GM23248 (cell line): ENCODE data around the gene RNASEH2B.

Experiments used
- EZH2 ChIP-seq: fragments of 200-600 bp; sonication (generic); IDR thresholded peaks from 2 replicates; pipeline ENCODE4 v1.6.1; 2018; ENCODE audit warnings: antibody characterized with exemption, mild to moderate bottlenecking; ENCODE audit not compliant: insufficient read depth, poor library complexity, severe bottlenecking
- EZH2phosphoT487 ChIP-seq: fragments of 200-600 bp; sonication (generic); IDR thresholded peaks from 2 replicates; pipeline ENCODE4 v1.6.1; 2018; ENCODE audit warnings: antibody characterized with exemption, moderate library complexity, mild to moderate bottlenecking, low read depth; ENCODE audit not compliant: insufficient read depth

DNA sequence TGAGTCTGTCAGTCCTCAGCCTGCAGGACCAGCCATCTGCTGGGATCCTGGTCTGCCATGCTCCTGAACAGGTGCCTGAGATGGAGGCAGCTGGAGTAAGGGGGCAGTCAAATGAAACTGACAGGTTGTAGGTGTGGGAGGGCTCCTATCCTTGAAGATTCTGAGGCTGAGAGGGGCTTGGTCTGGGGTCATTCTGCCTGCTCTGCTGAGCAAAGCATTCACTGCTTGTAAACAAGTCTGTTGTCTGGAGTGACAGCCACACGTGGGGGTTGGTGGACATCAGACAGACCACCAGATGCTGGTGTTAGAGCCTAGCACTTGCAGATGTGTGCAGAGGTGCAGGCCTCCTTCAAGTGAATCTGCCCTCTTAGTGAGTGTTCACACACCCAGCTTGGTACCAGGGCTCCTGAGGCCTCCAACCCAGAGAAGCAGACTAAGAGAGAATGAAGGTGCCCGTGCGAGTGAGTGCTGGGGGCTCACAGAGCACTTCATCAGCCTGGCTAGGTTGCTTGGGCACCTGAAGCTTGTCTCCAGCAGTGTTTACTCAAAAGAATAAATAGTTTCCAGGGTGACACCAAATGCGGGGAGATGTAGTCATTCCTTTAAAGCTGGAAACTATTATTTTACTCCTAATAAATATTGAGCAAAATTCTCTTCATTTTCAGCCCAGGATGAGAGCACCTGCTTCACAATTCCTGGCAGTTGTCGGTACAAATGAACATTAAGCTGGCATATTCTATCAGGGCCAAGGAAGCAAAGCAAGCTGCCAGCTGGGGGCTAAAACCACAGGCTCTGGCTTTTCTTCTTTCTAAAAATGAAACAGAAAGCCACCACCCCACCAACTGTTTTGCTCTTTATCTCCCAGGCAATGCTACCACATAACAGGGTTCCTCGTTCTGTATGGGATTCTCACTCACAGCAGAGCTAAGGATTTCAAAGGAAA, 82.3 kb downstream of the RNASEH2B start:
- TF ChIP-seq EZH2 (no peak), EZH2phosphoT487 (no peak)
